ENCODE data around the gene EDA. TPM values are rescaled to one million over a fixed set of nuclear protein-coding genes. Genes with fewer than 3 reads are reported as not detected.

EDA gene
- total RNA-seq, 1 donor from 2014 or later, result 2.5 TPM

DNA sequence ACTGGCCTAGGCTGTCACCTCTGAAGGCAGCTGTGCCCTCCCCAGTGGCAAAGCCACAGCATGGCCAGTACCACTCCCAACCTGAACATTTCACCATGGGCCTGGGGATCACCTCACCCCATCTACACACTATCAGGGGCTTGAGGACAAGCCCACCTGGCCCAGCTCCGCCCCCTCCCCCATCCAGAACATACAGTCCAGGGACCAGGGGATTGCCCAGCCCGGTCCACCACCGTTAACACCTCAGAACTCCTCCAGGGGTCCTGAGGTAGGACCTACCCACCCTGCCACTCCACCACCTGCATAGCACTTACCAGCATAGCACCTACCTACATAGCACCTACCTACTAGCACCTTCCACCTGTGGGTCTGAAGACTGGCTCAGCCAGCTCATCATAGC is 179.8 kb downstream of the EDA start:
- DNase-seq (ENCODE audit: low read depth), result no peak
- TF ChIP-seq, protein P1, sequence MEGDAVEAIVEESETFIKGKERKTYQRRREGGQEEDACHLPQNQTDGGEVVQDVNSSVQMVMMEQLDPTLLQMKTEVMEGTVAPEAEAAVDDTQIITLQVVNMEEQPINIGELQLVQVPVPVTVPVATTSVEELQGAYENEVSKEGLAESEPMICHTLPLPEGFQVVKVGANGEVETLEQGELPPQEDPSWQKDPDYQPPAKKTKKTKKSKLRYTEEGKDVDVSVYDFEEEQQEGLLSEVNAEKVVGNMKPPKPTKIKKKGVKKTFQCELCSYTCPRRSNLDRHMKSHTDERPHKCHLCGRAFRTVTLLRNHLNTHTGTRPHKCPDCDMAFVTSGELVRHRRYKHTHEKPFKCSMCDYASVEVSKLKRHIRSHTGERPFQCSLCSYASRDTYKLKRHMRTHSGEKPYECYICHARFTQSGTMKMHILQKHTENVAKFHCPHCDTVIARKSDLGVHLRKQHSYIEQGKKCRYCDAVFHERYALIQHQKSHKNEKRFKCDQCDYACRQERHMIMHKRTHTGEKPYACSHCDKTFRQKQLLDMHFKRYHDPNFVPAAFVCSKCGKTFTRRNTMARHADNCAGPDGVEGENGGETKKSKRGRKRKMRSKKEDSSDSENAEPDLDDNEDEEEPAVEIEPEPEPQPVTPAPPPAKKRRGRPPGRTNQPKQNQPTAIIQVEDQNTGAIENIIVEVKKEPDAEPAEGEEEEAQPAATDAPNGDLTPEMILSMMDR (IDR thresholded peaks at IDR 0.05; ENCODE audit: insufficient read depth, low read length, poor library complexity, severe bottlenecking), result no peak
- Histone ChIP-seq H3K27me3 (ENCODE audit: control insufficient read depth, insufficient read depth, low read length) (no peaks in the 10 kb centered on the region), H3K4me3 (ENCODE audit: low read depth, low read length) (no peak overlapping the region), H3K36me3 (ENCODE audit: control insufficient read depth, insufficient read depth, low read length) (no peaks in the 10 kb centered on the region)

DNA sequence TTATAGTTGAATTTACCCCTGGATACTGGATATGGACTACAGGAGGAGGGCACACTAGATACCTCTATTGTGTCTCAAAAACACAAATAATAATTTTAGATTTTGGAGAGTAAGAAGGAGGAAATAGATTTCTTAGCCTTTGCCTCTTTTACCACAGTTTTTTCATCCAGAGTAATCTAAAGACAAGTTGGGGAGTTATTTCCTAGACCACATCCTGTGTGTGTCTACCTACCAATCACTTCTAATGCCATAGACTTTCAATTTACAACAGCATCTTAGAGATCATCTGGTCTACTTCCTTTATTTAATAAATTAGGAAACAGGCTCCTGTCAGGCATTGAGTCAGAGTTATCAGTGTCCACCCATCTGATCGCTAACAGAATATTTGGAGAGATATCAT is 191.5 kb downstream of the EDA start:
- no peaks in the 10 kb centered on the region for H3K36me3 ChIP-seq (ENCODE audit: control insufficient read depth, insufficient read depth, low read length)
- TF ChIP-seq, protein P1 (IDR thresholded peaks at IDR 0.05; ENCODE audit: insufficient read depth, low read length, poor library complexity, severe bottlenecking), result no peak
- H3K27me3 ChIP-seq (ENCODE audit: control insufficient read depth, insufficient read depth, low read length), result no peaks in the 10 kb centered on the region
- no peak overlapping the region for H3K4me3 ChIP-seq (ENCODE audit: low read depth, low read length)
- DNase-seq (ENCODE audit: low read depth), result no peak

DNA sequence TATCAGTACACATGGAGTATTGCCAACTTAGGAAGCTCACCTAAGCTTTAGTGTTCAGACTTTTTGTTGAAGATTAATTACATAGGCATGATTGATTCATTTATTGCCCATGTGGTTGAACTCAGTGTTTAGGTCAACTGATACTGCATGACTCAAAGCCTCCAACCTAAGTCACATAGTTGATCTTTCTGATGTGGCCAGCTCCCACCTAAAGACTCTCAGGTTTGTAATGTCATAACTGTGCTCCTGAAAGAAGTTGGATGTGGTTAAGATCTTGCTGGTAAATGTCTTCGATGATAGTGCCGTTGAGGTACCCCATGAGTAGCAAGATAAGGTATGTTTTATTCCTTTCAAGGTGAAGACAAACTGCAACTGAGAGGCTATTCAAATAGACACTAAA is 192.5 kb downstream of the EDA start:
- no peaks in the 10 kb centered on the region for H3K27me3 ChIP-seq (ENCODE audit: control insufficient read depth, insufficient read depth, low read length)
- no peak overlapping the region for H3K4me3 ChIP-seq (ENCODE audit: low read depth, low read length)
- no peaks in the 10 kb centered on the region for H3K36me3 ChIP-seq (ENCODE audit: control insufficient read depth, insufficient read depth, low read length)
- DNase-seq (ENCODE audit: low read depth), result no peak
- TF ChIP-seq, protein P1 (IDR thresholded peaks at IDR 0.05; ENCODE audit: insufficient read depth, low read length, poor library complexity, severe bottlenecking), result no peak

DNA sequence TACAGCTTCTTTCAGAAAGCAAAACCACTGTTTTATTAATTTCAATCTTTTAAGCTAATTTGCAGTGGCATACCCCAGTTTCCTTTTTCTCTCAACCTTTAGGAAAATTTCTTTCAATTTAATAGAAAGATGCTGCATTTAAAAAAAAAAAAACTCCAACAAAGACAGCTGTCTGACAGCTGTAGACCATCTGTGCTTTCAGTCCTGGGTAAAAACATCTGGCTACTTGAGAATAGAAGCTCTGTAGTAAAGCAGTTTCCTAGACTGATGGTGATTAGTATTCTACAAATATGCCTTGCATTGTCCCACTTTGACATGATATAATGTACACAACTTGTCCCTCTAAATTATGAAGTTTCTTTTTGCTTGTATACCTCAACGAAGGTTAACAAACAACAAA is 197.8 kb downstream of the EDA start:
- Histone ChIP-seq H3K27me3 (ENCODE audit: control insufficient read depth, insufficient read depth, low read length) (no peaks in the 10 kb centered on the region), H3K4me3 (ENCODE audit: low read depth, low read length) (no peak overlapping the region), H3K36me3 (ENCODE audit: control insufficient read depth, insufficient read depth, low read length) (no peaks in the 10 kb centered on the region)
- DNase-seq (ENCODE audit: low read depth), result no peak
- TF ChIP-seq, protein P1 (IDR thresholded peaks at IDR 0.05; ENCODE audit: insufficient read depth, low read length, poor library complexity, severe bottlenecking), result no peak

DNA sequence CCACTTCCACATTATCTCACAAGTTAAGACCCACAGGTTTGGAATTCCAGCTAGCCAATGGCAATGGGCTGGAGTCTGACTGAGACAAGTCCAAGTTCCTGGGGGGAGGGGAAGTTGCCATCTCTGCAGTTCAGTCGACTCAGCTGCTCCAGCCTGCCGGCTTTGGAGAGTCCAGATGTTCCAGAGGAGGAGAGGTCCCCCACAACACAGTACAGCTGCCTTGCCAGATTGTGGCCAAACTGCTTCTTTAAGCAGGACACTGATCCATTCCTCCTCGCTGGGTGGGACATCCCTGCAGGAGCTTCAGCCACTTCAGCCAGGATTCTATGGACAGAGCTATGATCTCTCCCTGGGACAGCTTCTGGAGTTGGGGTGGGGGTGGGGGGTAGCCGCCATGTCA is 199.2 kb downstream of the EDA start:
- no peak for DNase-seq (ENCODE audit: low read depth)
- Histone ChIP-seq H3K36me3 (ENCODE audit: control insufficient read depth, insufficient read depth, low read length) (no peaks in the 10 kb centered on the region), H3K27me3 (ENCODE audit: control insufficient read depth, insufficient read depth, low read length) (no peaks in the 10 kb centered on the region), H3K4me3 (ENCODE audit: low read depth, low read length) (no peak overlapping the region)
- TF ChIP-seq, protein P1 (IDR thresholded peaks at IDR 0.05; ENCODE audit: insufficient read depth, low read length, poor library complexity, severe bottlenecking), result no peak

DNA sequence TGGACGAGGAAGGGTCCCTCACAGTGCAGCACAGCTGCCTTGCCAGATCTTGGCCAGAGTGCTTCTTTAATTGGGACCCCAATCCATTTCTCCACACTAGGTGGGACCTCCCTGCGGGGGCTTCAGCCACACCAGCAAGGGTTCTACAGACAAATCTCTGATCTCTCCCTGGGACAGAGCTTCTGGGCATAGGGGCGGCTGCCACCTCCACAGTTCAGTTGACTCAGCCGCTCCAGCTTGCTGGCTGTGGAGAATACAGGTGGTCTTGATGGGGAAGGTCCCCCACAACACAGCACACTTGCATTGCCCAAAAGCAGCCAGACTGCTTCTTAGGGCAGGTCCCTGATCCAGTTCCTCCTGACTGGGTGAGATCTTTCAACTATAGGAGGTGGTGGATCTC is 199.6 kb downstream of the EDA start:
- no peak overlapping the region for H3K4me3 ChIP-seq (ENCODE audit: low read depth, low read length)
- no peaks in the 10 kb centered on the region for H3K27me3 ChIP-seq (ENCODE audit: control insufficient read depth, insufficient read depth, low read length)
- TF ChIP-seq, protein P1 (IDR thresholded peaks at IDR 0.05; ENCODE audit: insufficient read depth, low read length, poor library complexity, severe bottlenecking), result no peak
- no peaks in the 10 kb centered on the region for H3K36me3 ChIP-seq (ENCODE audit: control insufficient read depth, insufficient read depth, low read length)
- no peak for DNase-seq (ENCODE audit: low read depth)
